H1 (cell line): ENCODE results near the gene TNIK. TPM values are rescaled to one million over a fixed set of nuclear protein-coding genes. Genes with fewer than 3 reads are reported as not detected.

Experiments used
- CTCF ChIA-PET: fragments of 300-600 bp; sonication (Branson Sonifier 250); formaldehyde crosslinking; loops from one replicate; lab custom pipeline; 2021; ENCODE audit not compliant: partially characterized antibody; lab: Charles Lee
- POLR2A ChIA-PET: fragments of 300-600 bp; sonication (Branson Sonifier 250); formaldehyde crosslinking; loops from one replicate; lab custom pipeline; 2021; ENCODE audit warnings: inconsistent platforms; ENCODE audit not compliant: partially characterized antibody; lab: Charles Lee
- DNase-seq, 2 experiments: peaks; one replicate each; pipeline versions ENCODE4 v3.0.0 to v3.0.0-alpha.2; 2010 to 2022; ENCODE audit warnings: low spot score in 2 of 2, low read depth in 1 of 2, mixed read lengths in 1 of 2
- FAIRE-seq: peaks from 2 replicates; lab custom pipeline; 2011; peaks lifted over from hg19 to GRCh38; lab: Jason Lieb, UNC
- H2AFZ ChIP-seq: 2 replicates; pipeline ENCODE4 v1.8.1; 2012; ENCODE audit warnings: low read length, inconsistent platforms
- H2AK5ac ChIP-seq: 2 replicates; pipeline ENCODE4 v1.6.1; 2013; ENCODE audit warnings: low read depth, low read length
- H2BK120ac ChIP-seq: replicated peaks from 2 replicates; pipeline ENCODE3; 2013; ENCODE audit warnings: low read depth, low read length, inconsistent platforms
- H2BK12ac ChIP-seq: 2 replicates; pipeline ENCODE4 v1.6.1; 2013; ENCODE audit warnings: low read depth, low read length
- H2BK15ac ChIP-seq: 2 replicates; pipeline ENCODE4 v1.6.1; 2013; ENCODE audit warnings: low read length
- H2BK20ac ChIP-seq: 2 replicates; pipeline ENCODE4 v1.6.1; 2013; ENCODE audit warnings: low read length
- H2BK5ac ChIP-seq: 2 replicates; pipeline ENCODE4 v1.6.1; 2013; ENCODE audit warnings: low read depth, low read length
- H3K14ac ChIP-seq: 2 replicates; pipeline ENCODE4 v1.6.1; 2013; ENCODE audit warnings: inconsistent platforms; ENCODE audit not compliant: insufficient read length
- H3K18ac ChIP-seq: 2 replicates; pipeline ENCODE4 v1.6.1; 2013; ENCODE audit warnings: low read length; ENCODE audit errors: extremely low read depth
- H3K23ac ChIP-seq: 2 replicates; pipeline ENCODE4 v1.6.1; 2013; ENCODE audit warnings: inconsistent platforms; ENCODE audit not compliant: insufficient read length
- H3K23me2 ChIP-seq: 2 replicates; pipeline ENCODE4 v1.6.1; 2013; ENCODE audit warnings: low read depth, low read length
- H3K27ac ChIP-seq: 2 replicates; pipeline ENCODE4 v1.6.1; 2011; ENCODE audit warnings: low read depth, low read length, inconsistent platforms
- H3K27me3 ChIP-seq, 4 experiments: replicated peaks in 1 of 4; 1 replicate in 1 of 4; 2 replicates in 3 of 4; pipeline versions ENCODE4 v1.6.1 to v1.8.1; 2011 to 2013; ENCODE audit warnings: low read length in 3 of 4, mild to moderate bottlenecking in 3 of 4, inconsistent platforms in 2 of 4, mixed read lengths in 2 of 4, moderate library complexity in 1 of 4; ENCODE audit not compliant: control insufficient read depth in 3 of 4, insufficient read depth in 3 of 4; ENCODE audit errors: extremely low read depth in 1 of 4
- H3K36me3 ChIP-seq, 4 experiments: 2 replicates each; pipeline versions ENCODE4 v1.6.1 to v1.8.1; 2011 to 2013; ENCODE audit warnings: mild to moderate bottlenecking in 4 of 4, low read length in 3 of 4, moderate library complexity in 2 of 4, control low read depth in 1 of 4, inconsistent platforms in 1 of 4; ENCODE audit not compliant: insufficient read depth in 4 of 4, control insufficient read depth in 2 of 4
- H3K4ac ChIP-seq: replicated peaks from 2 replicates; pipeline ENCODE3; 2013; ENCODE audit warnings: low read length, low read depth, mixed read lengths, inconsistent platforms; ENCODE audit not compliant: insufficient read length
- H3K4me1 ChIP-seq, 4 experiments: replicated peaks in 1 of 4; 1 replicate in 1 of 4; 2 replicates in 3 of 4; pipeline versions ENCODE4 v1.6.1 to v1.8.1; 2011 to 2013; ENCODE audit warnings: low read length in 3 of 4, inconsistent platforms in 2 of 4, mixed read lengths in 1 of 4; ENCODE audit not compliant: insufficient read depth in 4 of 4, control insufficient read depth in 3 of 4
- H3K4me2 ChIP-seq, 2 experiments: 2 replicates each; pipeline versions ENCODE4 v1.6.1 to v1.8.1; 2011 to 2013; ENCODE audit warnings: low read depth in 2 of 2, low read length in 2 of 2, control low read depth in 1 of 2, inconsistent platforms in 1 of 2, mild to moderate bottlenecking in 1 of 2; ENCODE audit not compliant: insufficient read depth in 1 of 2
- H3K4me3 ChIP-seq, 4 experiments: fragments of 200-600, 300-600 bp in 1 of 4; sonication (generic), shearing (Covaris generic), sonication (Bioruptor Twin) in 1 of 4; 2 replicates each; pipeline versions ENCODE4 v1.5.1 to v1.8.1; 2011 to 2016; ENCODE audit warnings: low read length in 4 of 4, low read depth in 3 of 4, control low read depth in 2 of 4, inconsistent platforms in 2 of 4, mild to moderate bottlenecking in 2 of 4, mixed read lengths in 1 of 4, moderate library complexity in 1 of 4; ENCODE audit not compliant: insufficient read depth in 2 of 4; ENCODE audit errors: extremely low read depth in 1 of 4
- H3K56ac ChIP-seq: replicated peaks from 2 replicates; pipeline ENCODE3; 2013; ENCODE audit warnings: low read depth, mild to moderate bottlenecking, mixed read lengths, low read length, inconsistent platforms; ENCODE audit not compliant: insufficient read length
- H3K79me1 ChIP-seq: 2 replicates; pipeline ENCODE4 v1.6.1; 2013; ENCODE audit warnings: low read depth, low read length, control low read depth
- H3K79me2 ChIP-seq, 2 experiments: 2 replicates each; pipeline versions ENCODE4 v1.6.1 to v1.8.1; 2012 to 2013; ENCODE audit warnings: low read length in 2 of 2, mild to moderate bottlenecking in 2 of 2, inconsistent platforms in 1 of 2; ENCODE audit not compliant: insufficient read depth in 2 of 2, control insufficient read depth in 1 of 2
- H3K9ac ChIP-seq, 4 experiments: replicated peaks in 1 of 4; 1 replicate in 1 of 4; 2 replicates in 3 of 4; pipeline versions ENCODE4 v1.6.1 to v1.8.1; 2011 to 2013; ENCODE audit warnings: low read depth in 3 of 4, low read length in 3 of 4, control low read depth in 2 of 4, mild to moderate bottlenecking in 2 of 4, moderate library complexity in 2 of 4, inconsistent platforms in 1 of 4; ENCODE audit errors: extremely low read depth in 1 of 4
- H3K9me3 ChIP-seq, 2 experiments: 2 replicates each; pipeline versions ENCODE4 v1.6.1 to v1.8.1; 2012 to 2013; ENCODE audit warnings: mild to moderate bottlenecking in 2 of 2, moderate library complexity in 2 of 2, control low read depth in 1 of 2, inconsistent platforms in 1 of 2, low read depth in 1 of 2, low read length in 1 of 2, mixed read lengths in 1 of 2; ENCODE audit not compliant: insufficient read depth in 2 of 2
- H4K20me1 ChIP-seq, 2 experiments: replicated peaks in 1 of 2; 2 replicates each; pipeline versions ENCODE3 to v1.8.1; 2011 to 2013; ENCODE audit warnings: inconsistent platforms in 2 of 2, low read length in 2 of 2, mild to moderate bottlenecking in 1 of 2; ENCODE audit not compliant: insufficient read depth in 2 of 2, control insufficient read depth in 1 of 2
- H4K5ac ChIP-seq: 2 replicates; pipeline ENCODE4 v1.6.1; 2013; ENCODE audit warnings: low read length, low read depth, mixed read lengths, inconsistent platforms; ENCODE audit not compliant: insufficient read length
- H4K8ac ChIP-seq: 2 replicates; pipeline ENCODE4 v1.8.0; 2013; ENCODE audit warnings: mild to moderate bottlenecking, moderate library complexity, low read length, inconsistent platforms; ENCODE audit not compliant: insufficient read depth; ENCODE audit errors: extremely low read depth
- H4K91ac ChIP-seq: replicated peaks from 2 replicates; pipeline ENCODE3; 2013; ENCODE audit warnings: low read length, mixed read lengths, inconsistent platforms; ENCODE audit not compliant: insufficient read length
- BACH1 ChIP-seq: IDR thresholded peaks from 2 replicates; pipeline ENCODE4 v1.6.1; 2012; ENCODE audit warnings: low read length, improper control_type of control experiment
- BCL11A ChIP-seq, 2 experiments: IDR thresholded peaks; one replicate each; pipeline ENCODE4 v1.6.1; 2011; ENCODE audit warnings: low read depth in 2 of 2, low read length in 2 of 2, mild to moderate bottlenecking in 2 of 2
- E2F6 ChIP-seq: IDR thresholded peaks from 2 replicates; pipeline ENCODE4 v1.6.1; 2012; ENCODE audit warnings: inconsistent platforms
- FOSL1 ChIP-seq: IDR thresholded peaks from 2 replicates; pipeline ENCODE4 v1.6.1; 2011; ENCODE audit warnings: mild to moderate bottlenecking, low read depth, low read length, moderate library complexity; ENCODE audit not compliant: insufficient read depth
- PHF8 ChIP-seq: fragments of 200-600 bp; sonication (generic); conservative IDR thresholded peaks from 2 replicates; pipeline ENCODE4 v1.7.1; 2012; ENCODE audit warnings: low read depth, mild to moderate bottlenecking, inconsistent platforms, low read length, moderate library complexity
- RAD21 ChIP-seq, 2 experiments: IDR thresholded peaks in 1 of 2; conservative IDR thresholded peaks in 1 of 2; 2 replicates each; pipeline ENCODE4 v1.6.1; 2011; ENCODE audit warnings: low read depth in 2 of 2, low read length in 2 of 2, improper control_type of control experiment in 1 of 2, inconsistent platforms in 1 of 2, mild to moderate bottlenecking in 1 of 2, moderate library complexity in 1 of 2
- SIN3A ChIP-seq, 2 experiments: IDR thresholded peaks in 1 of 2; conservative IDR thresholded peaks in 1 of 2; 2 replicates each; pipeline ENCODE4 v1.6.1; 2011 to 2012; ENCODE audit warnings: low read length in 2 of 2, improper control_type of control experiment in 1 of 2, low read depth in 1 of 2, mild to moderate bottlenecking in 1 of 2
- SP4 ChIP-seq: IDR thresholded peaks from 2 replicates; pipeline ENCODE4 v1.6.1; 2012; ENCODE audit warnings: low read length, inconsistent platforms
- SUZ12 ChIP-seq: fragments of 200-600 bp; sonication (generic); IDR thresholded peaks from 2 replicates; pipeline ENCODE4 v1.6.1; 2012; ENCODE audit warnings: mild to moderate bottlenecking, inconsistent platforms, low read length, moderate library complexity, mixed read lengths
- TAF7 ChIP-seq: optimal IDR thresholded peaks from 2 replicates; pipeline ENCODE3; 2011; ENCODE audit warnings: low read depth, mild to moderate bottlenecking, inconsistent platforms, low read length, moderate library complexity, borderline replicate concordance
- USF2 ChIP-seq: IDR thresholded peaks from 2 replicates; pipeline ENCODE4 v1.6.1; 2011; ENCODE audit warnings: low read length, improper control_type of control experiment
- WGBS, 2 experiments: shearing (Covaris generic) in 1 of 2; methylation state at CpG; one replicate each; pipeline versions ENCODE4 v1.1.6 to v1.1.7; 2013 to 2015; ENCODE audit warnings: low lambda C conversion rate in 2 of 2, mixed read lengths in 2 of 2, inconsistent platforms in 1 of 2, low coverage in 1 of 2, missing lambda C conversion rate in 1 of 2; ENCODE audit not compliant: insufficient replicate concordance in 2 of 2, insufficient coverage in 1 of 2, insufficient read length in 1 of 2; ENCODE audit errors: extremely low coverage in 1 of 2, missing lambda C conversion rate in 1 of 2; 5-methylcytosine and 5-hydroxymethylcytosine counted together
- polyA plus RNA-seq, 7 experiments: library from polyadenylated mRNA; depleted of rRNA in 3 of 7; stranded (reverse) in 5 of 7; unstranded in 2 of 7; fragments of >200 nt in 5 of 7; fragments of 200-250 nt in 2 of 7; gene quantifications; 1 replicate in 5 of 7; 2 replicates in 1 of 7; 4 replicates in 1 of 7; pipeline versions ENCODE4 v1.2.1 to v1.2.3, GENCODE V29; 2011 to 2013; ENCODE audit warnings: missing spikeins in 2 of 7, mixed read lengths in 2 of 7
- total RNA-seq: library from RNA; stranded (reverse); fragmentation: NEBNext Ultra II Directional; extraction: Animal tissue kit (Norgen Biotek cat#: 25700); gene quantifications from 2 replicates; pipeline ENCODE4 v1.2.1, GENCODE V29; 2021

TNIK gene
- total and polyA plus RNA-seq, 2 of the 8 experiments (the other 6 are each of a cell fraction or from before 2014, with no cell fraction given) = 7.4 to 42.0 TPM

GRCh38 chr3:171334465-171334811, 125.8 kb downstream of the TNIK start:
- Histone ChIP-seq H3K18ac (no peak overlapping the region), H3K4me3 (no peak overlapping the region), H2AFZ (no peak overlapping the region), H3K56ac (no peak overlapping the region), H2AK5ac (no peak overlapping the region), H2BK120ac (no peak overlapping the region), H3K79me1 (no peaks in the 10 kb centered on the region), H4K5ac (no peak overlapping the region), H3K4ac (no peak overlapping the region), H2BK12ac (no peak overlapping the region), H4K20me1 (no peaks in the 10 kb centered on the region), H3K14ac (no peak overlapping the region), H3K4me2 (no peak overlapping the region), H4K91ac (no peak overlapping the region), H2BK15ac (no peak overlapping the region), H3K79me2 (peaks cover 0 to 6% of the 10 kb centered on the region in 2 experiments; a peak in 2 of 4 replicates), H3K9ac (no peak overlapping the region), H3K27ac (no peak overlapping the region), H3K27me3 (no peaks in the 10 kb centered on the region), H3K36me3 (no peaks in the 10 kb centered on the region), H2BK20ac (no peak overlapping the region), H4K8ac (no peak overlapping the region), H3K4me1 (peaks cover 0 to 13% (median 5%) of the 10 kb centered on the region in 4 experiments; a peak in 4 of 7 replicates), H3K9me3 (no peaks in the 10 kb centered on the region), H3K23ac (no peak overlapping the region), H2BK5ac (no peak overlapping the region), H3K23me2 (no peaks in the 10 kb centered on the region)
- DNase-seq = no peak
- WGBS, 2 experiments = 81% methylated on average over 2 of the region's 2 CpGs; no CpG with 5 or more reads in 1 of the 2 experiments
- CTCF ChIA-PET = interaction anchor here (0.7 to 1.7 kb wide), 4 partner anchors 10 to 1140 kb away, joined by 3 to 4 read pairs (median 3); no protein-coding TSS in a partner anchor
- TF ChIP-seq BCL11A (IDR thresholded peaks at IDR 0.05; ENCODE audit: low read depth in 2 of 2, low read length in 2 of 2) (no peak), SP4 (no peak), BACH1 (no peak), E2F6 (no peak), SIN3A (conservative IDR thresholded peaks at IDR 0.05 in 1 of 2, IDR thresholded peaks at IDR 0.05 in 1 of 2; ENCODE audit: low read depth in 1 of 2, low read length in 2 of 2) (no peak), SUZ12 (no peak), USF2 (no peak), PHF8 (no peak), RAD21 (IDR thresholded peaks at IDR 0.05 in 1 of 2, conservative IDR thresholded peaks at IDR 0.05 in 1 of 2; ENCODE audit: low read depth in 2 of 2, low read length in 2 of 2) (no peak), FOSL1 (no peak), TAF7 (no peak)
- POLR2A ChIA-PET = no interaction called here
- FAIRE-seq = no peak
